Measurements from ENCODE around the gene HCK. TPM values are rescaled to one million over a fixed set of nuclear protein-coding genes. Genes with fewer than 3 reads are reported as not detected.

HCK gene
- total RNA-seq, 2 experiments from 2014 or later, result 0.67 to 1.0 TPM

DNA sequence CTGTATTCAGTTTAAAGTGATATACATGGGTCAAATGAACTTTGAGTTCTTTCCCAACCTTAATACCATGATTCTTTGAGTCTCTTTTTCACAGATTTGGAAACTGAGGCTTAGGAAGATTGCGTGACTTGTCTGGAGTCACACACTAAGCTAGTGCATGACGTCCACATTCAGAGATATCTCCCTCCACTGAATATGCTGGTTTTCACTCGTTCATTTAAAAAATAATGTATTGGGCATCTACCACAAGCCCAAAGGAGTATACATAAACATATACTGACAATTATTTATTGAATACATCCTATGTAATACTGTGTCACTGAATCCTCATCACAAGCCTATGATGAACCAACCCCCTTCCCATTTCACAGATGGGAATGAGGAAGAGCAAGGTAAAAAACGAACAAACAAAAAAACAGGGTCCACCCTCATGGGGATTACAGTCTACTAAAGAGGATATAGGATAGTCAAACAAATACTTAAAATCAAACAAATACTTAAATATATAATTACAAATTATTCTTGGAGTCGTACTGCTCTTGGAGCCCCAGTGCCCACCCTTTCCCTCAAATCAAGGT, 56.9 kb downstream of the HCK start:
- POLR2A ChIA-PET, result interaction anchor here (0.8 to 1.5 kb wide), 7 partner anchors 9 to 431 kb away, joined by 3 to 5 read pairs (median 3); partner anchors contain the start of gene PDRG1
- no peak for ATAC-seq (ENCODE audit: poor library complexity)
- TF ChIP-seq, protein P1, sequence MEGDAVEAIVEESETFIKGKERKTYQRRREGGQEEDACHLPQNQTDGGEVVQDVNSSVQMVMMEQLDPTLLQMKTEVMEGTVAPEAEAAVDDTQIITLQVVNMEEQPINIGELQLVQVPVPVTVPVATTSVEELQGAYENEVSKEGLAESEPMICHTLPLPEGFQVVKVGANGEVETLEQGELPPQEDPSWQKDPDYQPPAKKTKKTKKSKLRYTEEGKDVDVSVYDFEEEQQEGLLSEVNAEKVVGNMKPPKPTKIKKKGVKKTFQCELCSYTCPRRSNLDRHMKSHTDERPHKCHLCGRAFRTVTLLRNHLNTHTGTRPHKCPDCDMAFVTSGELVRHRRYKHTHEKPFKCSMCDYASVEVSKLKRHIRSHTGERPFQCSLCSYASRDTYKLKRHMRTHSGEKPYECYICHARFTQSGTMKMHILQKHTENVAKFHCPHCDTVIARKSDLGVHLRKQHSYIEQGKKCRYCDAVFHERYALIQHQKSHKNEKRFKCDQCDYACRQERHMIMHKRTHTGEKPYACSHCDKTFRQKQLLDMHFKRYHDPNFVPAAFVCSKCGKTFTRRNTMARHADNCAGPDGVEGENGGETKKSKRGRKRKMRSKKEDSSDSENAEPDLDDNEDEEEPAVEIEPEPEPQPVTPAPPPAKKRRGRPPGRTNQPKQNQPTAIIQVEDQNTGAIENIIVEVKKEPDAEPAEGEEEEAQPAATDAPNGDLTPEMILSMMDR (IDR thresholded peaks at IDR 0.05), result no peak

DNA sequence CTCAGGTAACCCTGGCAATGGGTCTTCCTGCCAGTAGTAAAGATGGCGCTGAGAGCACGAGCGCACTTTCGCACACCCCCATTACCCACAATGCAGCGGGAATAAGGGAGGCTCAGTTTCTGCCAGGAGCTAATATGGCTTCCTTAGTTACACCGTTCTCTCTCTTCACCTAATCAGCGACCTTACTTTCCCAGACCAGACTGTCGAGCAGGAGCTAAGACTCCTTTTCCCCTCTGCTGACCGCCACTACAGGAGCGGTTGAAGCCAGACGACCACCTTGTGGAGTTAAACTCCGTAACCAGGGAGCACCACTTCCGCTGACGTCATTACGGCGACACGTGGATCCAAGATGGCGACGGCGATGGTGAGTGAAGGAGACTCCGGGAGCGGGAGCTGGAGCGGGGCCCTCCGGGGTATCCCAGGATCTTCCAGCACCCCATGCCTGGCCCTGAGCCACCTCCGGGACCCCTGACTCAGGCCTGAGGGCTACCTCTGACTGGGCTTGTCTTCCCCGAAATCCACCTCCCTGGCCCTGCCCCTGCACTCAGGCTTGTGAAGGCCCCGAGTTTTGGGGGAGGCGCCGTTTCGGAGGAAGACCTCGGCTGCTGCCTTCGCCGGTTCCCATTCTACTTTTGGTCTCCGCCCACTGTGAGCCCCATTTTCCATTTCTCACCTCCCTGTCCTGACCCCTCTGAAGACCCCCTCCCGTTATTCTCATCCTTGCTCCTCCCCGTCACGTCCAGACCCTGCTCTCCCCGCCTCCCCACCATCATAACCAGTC, 57.5 kb downstream of the HCK start, which contains the start of gene TM9SF4:
TM9SF4 (plus strand) TSS at position 323 of the 781 bp plus-strand sequence; CDS start at position 350, 27 bp downstream.
- H3K4me3 ChIP-seq (ENCODE audit: low read length), result peak within 1 kb of the TSS; percentile 97
- H3K27ac Mint-ChIP-seq, result peak within 1 kb of the TSS; percentile 93
- POLR2A ChIA-PET, result interaction anchor here (0.6 to 1.5 kb wide), 11 partner anchors 9 to 633 kb away, joined by 3 to 5 read pairs (median 3); partner anchors contain the start of gene PDRG1
- DNase-seq (peak; percentile 77 to 96 (median 88)), ATAC-seq (ENCODE audit: poor library complexity) (peak; percentile 89)
- H3K4me1 Mint-ChIP-seq (ENCODE audit: low read depth), result peaks cover 40% of the 10 kb centered on the region
- H3K36me3 ChIP-seq (ENCODE audit: insufficient read depth, low read length), result no peaks in the 10 kb centered on the region
- H3K9me3 ChIP-seq (ENCODE audit: control insufficient read depth in 1 of 2, insufficient read depth in 1 of 2, low read length in 2 of 2), result no peaks in the 10 kb centered on the region
- intact Hi-C loops (cut with DNase I, micrococcal nuclease), result loop anchor here in 1 of 2 experiments (1.0 to 10.0 kb wide), 7 partner anchors 98 to 1705 kb away; partner anchors contain the start of genes CHMP4B, KIF3B, PDRG1 and PLAGL2
- TF ChIP-seq, protein P1 (IDR thresholded peaks at IDR 0.05), result no peak
- no peaks in the 10 kb centered on the region for H3K9me3 Mint-ChIP-seq
- H3K4me1 ChIP-seq (ENCODE audit: insufficient read depth, low read length), result peaks cover 27% of the 10 kb centered on the region
- no peaks in the 10 kb centered on the region for H3K27me3 ChIP-seq (ENCODE audit: control insufficient read depth in 1 of 2, insufficient read depth in 2 of 2, low read length in 2 of 2)
- CTCF ChIA-PET, result interaction anchor here (1.3 kb wide), 1 partner anchor 78 kb away, joined by 4 read pairs; no protein-coding TSS in a partner anchor
- peak within 1 kb of the TSS; percentile 92 for H3K4me3 Mint-ChIP-seq
- no peaks in the 10 kb centered on the region for H3K27me3 Mint-ChIP-seq
- H3K36me3 Mint-ChIP-seq (ENCODE audit: low read depth), result peaks cover 7% of the 10 kb centered on the region
- peak within 1 kb of the TSS; percentile 100 for H3K27ac ChIP-seq (ENCODE audit: low read depth in 1 of 2, low read length in 2 of 2)

More for the DNA sequence above, 56.9 kb downstream of the HCK start:
- no peaks in the 10 kb centered on the region for H3K36me3 ChIP-seq (ENCODE audit: insufficient read depth, low read length)
- Mint-ChIP-seq H3K27me3 (peaks cover 2% of the 10 kb centered on the region), H3K4me3 (peak overlapping the region; percentile 58), H3K4me1 (ENCODE audit: low read depth) (peaks cover 36% of the 10 kb centered on the region), H3K27ac (peak overlapping the region; percentile 93), H3K9me3 (no peaks in the 10 kb centered on the region), H3K36me3 (ENCODE audit: low read depth) (peaks cover 5% of the 10 kb centered on the region)
- CTCF ChIA-PET, result interaction anchor here (1.3 kb wide), 1 partner anchor 77 kb away, joined by 4 read pairs; no protein-coding TSS in a partner anchor
- peaks cover 24% of the 10 kb centered on the region for H3K4me1 ChIP-seq (ENCODE audit: insufficient read depth, low read length)
- H3K27me3 ChIP-seq (ENCODE audit: control insufficient read depth in 1 of 2, insufficient read depth in 2 of 2, low read length in 2 of 2), result no peaks in the 10 kb centered on the region
- intact Hi-C loops (cut with DNase I, micrococcal nuclease), result loop anchor here in 1 of 2 experiments (1.0 to 5.0 kb wide), 6 partner anchors 98 to 378 kb away; partner anchors contain the start of genes KIF3B, PDRG1, PLAGL2 and POFUT1
- H3K27ac ChIP-seq (ENCODE audit: low read depth in 1 of 2, low read length in 2 of 2), result peak overlapping the region; percentile 100
- peak overlapping the region; percentile 97 for H3K4me3 ChIP-seq (ENCODE audit: low read length)
- no peak for DNase-seq
- H3K9me3 ChIP-seq (ENCODE audit: control insufficient read depth in 1 of 2, insufficient read depth in 1 of 2, low read length in 2 of 2), result no peaks in the 10 kb centered on the region

DNA sequence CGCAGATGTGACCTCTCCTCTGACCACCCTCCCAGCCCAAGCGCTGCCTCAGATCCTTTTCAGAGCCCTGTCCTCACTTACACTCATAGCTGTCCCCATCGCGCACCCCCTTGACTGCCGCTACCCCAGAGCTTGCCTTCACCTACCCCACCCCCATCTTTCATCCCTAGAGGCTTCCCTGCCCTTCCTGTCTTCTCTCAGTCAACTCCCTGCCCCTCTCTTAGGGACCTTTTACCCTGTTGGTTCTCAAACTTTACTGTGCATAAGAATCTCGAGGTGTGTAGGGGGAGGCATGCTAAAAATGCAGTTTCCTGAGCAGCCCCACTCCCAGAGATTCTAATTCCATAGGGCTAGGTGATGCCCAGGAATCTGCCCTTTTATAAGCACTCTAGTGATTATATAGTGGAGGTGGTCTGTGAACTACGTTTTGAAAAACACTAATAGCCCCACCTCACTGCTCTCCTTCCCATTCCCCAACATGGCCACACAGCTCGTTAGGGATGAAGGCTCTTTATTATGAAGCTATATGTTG, 58.2 kb downstream of the HCK start:
- intact Hi-C loops (cut with DNase I, micrococcal nuclease), result loop anchor here in 1 of 2 experiments (10.0 kb wide), 1 partner anchor 1705 kb away; the partner anchor contains the start of gene CHMP4B
- H3K4me3 Mint-ChIP-seq, result peak overlapping the region; percentile 92
- H3K27me3 Mint-ChIP-seq, result no peaks in the 10 kb centered on the region
- Histone ChIP-seq H3K27me3 (ENCODE audit: control insufficient read depth in 1 of 2, insufficient read depth in 2 of 2, low read length in 2 of 2) (no peaks in the 10 kb centered on the region), H3K36me3 (ENCODE audit: insufficient read depth, low read length) (peaks cover 4% of the 10 kb centered on the region), H3K4me3 (ENCODE audit: low read length) (peak overlapping the region; percentile 97), H3K9me3 (ENCODE audit: control insufficient read depth in 1 of 2, insufficient read depth in 1 of 2, low read length in 2 of 2) (no peaks in the 10 kb centered on the region), H3K4me1 (ENCODE audit: insufficient read depth, low read length) (peaks cover 28% of the 10 kb centered on the region), H3K27ac (ENCODE audit: low read depth in 1 of 2, low read length in 2 of 2) (peak overlapping the region; percentile 100)
- peaks cover 13% of the 10 kb centered on the region for H3K36me3 Mint-ChIP-seq (ENCODE audit: low read depth)
- H3K9me3 Mint-ChIP-seq, result no peaks in the 10 kb centered on the region
- H3K27ac Mint-ChIP-seq, result peak overlapping the region; percentile 93
- ChIA-PET POLR2A (interaction anchor here (0.6 to 1.5 kb wide), 6 partner anchors 8 to 632 kb away, joined by 3 to 5 read pairs (median 4); no protein-coding TSS in a partner anchor), CTCF (interaction anchor here (1.3 kb wide), 1 partner anchor 79 kb away, joined by 4 read pairs; no protein-coding TSS in a partner anchor)
- ATAC-seq (ENCODE audit: poor library complexity) (no peak), DNase-seq (peak in 1 of 14 experiments; percentile 7)
- TF ChIP-seq, protein P1 (IDR thresholded peaks at IDR 0.05), result no peak
- H3K4me1 Mint-ChIP-seq (ENCODE audit: low read depth), result peaks cover 46% of the 10 kb centered on the region

All from CD4-positive, alpha-beta T cell (primary cell).